WTC11 (cell line): ENCODE data around the gene MSH2. TPM values are rescaled to one million over a fixed set of nuclear protein-coding genes. Genes with fewer than 3 reads are reported as not detected.

ENCODE experiments used
- ATAC-seq: fragments of 200-7000 bp; cut with Tn5 transposase; 2 replicates; pipeline ENCODE4 v1.10.0; 2021; ENCODE audit warnings: mild to moderate bottlenecking, moderate library complexity
- CTCF ChIA-PET: fragments of 300-600 bp; sonication (Branson Sonifier 250); formaldehyde crosslinking; loops from one replicate; lab custom pipeline; 2021; ENCODE audit warnings: antibody characterized with exemption; lab: Charles Lee
- POLR2A ChIA-PET: fragments of 350-600 bp; sonication (Branson Sonifier 250); formaldehyde crosslinking; loops from one replicate; lab custom pipeline; 2021; ENCODE audit warnings: antibody characterized with exemption; lab: Charles Lee
- DNase-seq: peaks from one replicate; pipeline ENCODE4 v3.0.0; 2021; ENCODE audit warnings: low spot score
- H3K27ac Mint-ChIP-seq: 2 replicates; pipeline ENCODE4 v1.8.0; 2021; ENCODE audit warnings: mixed read lengths
- H3K27me3 Mint-ChIP-seq: 2 replicates; pipeline ENCODE4 v1.8.0; 2021; ENCODE audit warnings: low read depth, mild to moderate bottlenecking, moderate library complexity, mixed read lengths
- H3K36me3 Mint-ChIP-seq: 2 replicates; pipeline ENCODE4 v1.8.0; 2021; ENCODE audit warnings: mixed read lengths
- H3K4me1 Mint-ChIP-seq: 2 replicates; pipeline ENCODE4 v1.8.0; 2022; ENCODE audit warnings: mixed read lengths
- H3K4me3 Mint-ChIP-seq: 2 replicates; pipeline ENCODE4 v1.8.0; 2021; ENCODE audit warnings: mild to moderate bottlenecking, moderate library complexity, mixed read lengths
- H3K9me3 Mint-ChIP-seq: 2 replicates; pipeline ENCODE4 v1.8.0; 2021; ENCODE audit warnings: mixed read lengths
- E2F1 ChIP-seq: sonication (generic); formaldehyde crosslinking; IDR thresholded peaks from 2 replicates; pipeline ENCODE4 v1.8.0; 2022; ENCODE audit warnings: mild to moderate bottlenecking, missing genetic modification reagents
- ERG ChIP-seq: fragments of 250-450 bp; sonication (Bioruptor Pico); IDR thresholded peaks from 2 replicates; pipeline ENCODE4 v1.8.0; 2021; ENCODE audit warnings: mild to moderate bottlenecking
- GRHL2 ChIP-seq: fragments of 250-450 bp; sonication (Bioruptor Pico); IDR thresholded peaks from 2 replicates; pipeline ENCODE4 v1.8.0; 2022; ENCODE audit warnings: mild to moderate bottlenecking, moderate library complexity; ENCODE audit not compliant: insufficient replicate concordance, severe bottlenecking
- IRF1 ChIP-seq: sonication (generic); formaldehyde crosslinking; IDR thresholded peaks from 2 replicates; pipeline ENCODE4 v1.8.0; 2023; ENCODE audit warnings: missing genetic modification reagents
- JUN ChIP-seq: sonication (generic); formaldehyde crosslinking; IDR thresholded peaks from 2 replicates; pipeline ENCODE4 v1.8.0; 2023; ENCODE audit warnings: mild to moderate bottlenecking, missing genetic modification reagents
- KAT7 ChIP-seq: sonication (generic); formaldehyde crosslinking; IDR thresholded peaks from 2 replicates; pipeline ENCODE4 v1.8.1; 2023; ENCODE audit warnings: missing genetic modification reagents, mild to moderate bottlenecking, borderline replicate concordance
- NR2C2 ChIP-seq: sonication (generic); formaldehyde crosslinking; IDR thresholded peaks from 2 replicates; pipeline ENCODE4 v1.8.0; 2022; ENCODE audit warnings: mild to moderate bottlenecking, missing genetic modification reagents
- OVOL2 ChIP-seq: fragments of 250-450 bp; sonication (Bioruptor Pico); IDR thresholded peaks from 2 replicates; pipeline ENCODE4 v1.9.0; 2021; ENCODE audit warnings: mild to moderate bottlenecking, borderline replicate concordance
- RELA ChIP-seq: sonication (generic); formaldehyde crosslinking; IDR thresholded peaks from 2 replicates; pipeline ENCODE4 v1.8.1; 2022; ENCODE audit warnings: missing genetic modification reagents, mild to moderate bottlenecking, borderline replicate concordance
- SMAD3 ChIP-seq: sonication (generic); formaldehyde crosslinking; IDR thresholded peaks from 2 replicates; pipeline ENCODE4 v1.8.0; 2022; ENCODE audit warnings: missing genetic modification reagents, mild to moderate bottlenecking, borderline replicate concordance
- SMAD4 ChIP-seq: sonication (generic); formaldehyde crosslinking; IDR thresholded peaks from 2 replicates; pipeline ENCODE4 v1.8.0; 2022; ENCODE audit warnings: mild to moderate bottlenecking, missing genetic modification reagents
- STAT6 ChIP-seq: sonication (generic); formaldehyde crosslinking; conservative IDR thresholded peaks from 2 replicates; pipeline ENCODE4 v1.8.1; 2023; ENCODE audit warnings: mild to moderate bottlenecking, low read depth, missing genetic modification reagents, moderate library complexity
- ZNF138 ChIP-seq: sonication (generic); formaldehyde crosslinking; conservative IDR thresholded peaks from 2 replicates; pipeline ENCODE4 v1.8.1; 2022; ENCODE audit warnings: mild to moderate bottlenecking, moderate library complexity, missing genetic modification reagents
- ZNF281 ChIP-seq: sonication (generic); formaldehyde crosslinking; IDR thresholded peaks from 2 replicates; pipeline ENCODE4 v1.8.0; 2023; ENCODE audit warnings: mild to moderate bottlenecking, missing genetic modification reagents
- ZNF425 ChIP-seq: fragments of 250-450 bp; sonication (Bioruptor Pico); conservative IDR thresholded peaks from 2 replicates; pipeline ENCODE4 v1.9.0; 2021; ENCODE audit warnings: mild to moderate bottlenecking
- total RNA-seq: library from RNA; stranded (reverse); gene quantifications from 3 replicates; pipeline ENCODE4 v1.2.3, GENCODE V29; 2021
- TF ChIP-seq, protein P1 (sequence below): sonication (generic); formaldehyde crosslinking; IDR thresholded peaks from 2 replicates; pipeline ENCODE4 v1.8.1; 2022; ENCODE audit warnings: low read depth, missing genetic modification reagents, borderline replicate concordance
- TF ChIP-seq, protein P2 (sequence below): sonication (generic); formaldehyde crosslinking; IDR thresholded peaks from 2 replicates; pipeline ENCODE4 v1.8.1; 2023; ENCODE audit warnings: mild to moderate bottlenecking, missing genetic modification reagents

The MSH2 gene
- total RNA-seq, 1 experiment from 2014 or later = 244 TPM

DNA sequence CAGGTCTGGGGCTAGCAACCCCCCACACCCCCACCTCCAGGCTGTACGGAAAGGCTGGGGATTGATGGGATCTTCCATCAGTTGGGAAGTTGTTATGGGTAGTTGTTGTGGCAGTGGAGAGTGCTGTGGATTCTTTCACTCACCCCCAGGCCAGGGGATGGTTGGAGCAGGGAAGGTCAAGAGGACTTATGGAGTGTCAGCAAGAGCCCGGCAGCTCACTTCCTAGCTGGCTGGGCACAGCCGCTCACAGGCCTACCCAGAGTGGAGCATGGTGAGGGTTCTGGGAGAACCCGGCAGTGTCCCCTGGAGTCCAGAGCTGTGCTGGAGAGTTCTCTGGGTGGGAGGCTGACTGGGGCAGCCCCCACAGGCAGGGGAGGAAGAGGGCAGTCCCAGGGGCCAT, 122.2 kb downstream of the MSH2 start:
- H3K27ac Mint-ChIP-seq = peak overlapping the region; percentile 75; the same call in 1 of the 2 replicates
- CTCF ChIA-PET = no interaction called here
- ATAC-seq = no peak
- no peak for TF ChIP-seq ZNF281 (CRISPR knock-in tag)
- TF ChIP-seq, protein P1, sequence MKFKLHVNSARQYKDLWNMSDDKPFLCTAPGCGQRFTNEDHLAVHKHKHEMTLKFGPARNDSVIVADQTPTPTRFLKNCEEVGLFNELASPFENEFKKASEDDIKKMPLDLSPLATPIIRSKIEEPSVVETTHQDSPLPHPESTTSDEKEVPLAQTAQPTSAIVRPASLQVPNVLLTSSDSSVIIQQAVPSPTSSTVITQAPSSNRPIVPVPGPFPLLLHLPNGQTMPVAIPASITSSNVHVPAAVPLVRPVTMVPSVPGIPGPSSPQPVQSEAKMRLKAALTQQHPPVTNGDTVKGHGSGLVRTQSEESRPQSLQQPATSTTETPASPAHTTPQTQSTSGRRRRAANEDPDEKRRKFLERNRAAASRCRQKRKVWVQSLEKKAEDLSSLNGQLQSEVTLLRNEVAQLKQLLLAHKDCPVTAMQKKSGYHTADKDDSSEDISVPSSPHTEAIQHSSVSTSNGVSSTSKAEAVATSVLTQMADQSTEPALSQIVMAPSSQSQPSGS (CRISPR knock-in tag) = no peak
- TF ChIP-seq ERG (CRISPR knock-in tag) = no peak
- TF ChIP-seq, all 79 proteins: peak for 0
- no peaks in the 10 kb centered on the region for H3K36me3 Mint-ChIP-seq
- H3K4me1 Mint-ChIP-seq = peaks cover 12% of the 10 kb centered on the region
- DNase-seq = no peak
- peaks cover 3% of the 10 kb centered on the region; the same call in 1 of the 2 replicates for H3K27me3 Mint-ChIP-seq
- POLR2A ChIA-PET = no interaction called here
- H3K4me3 Mint-ChIP-seq = no peak overlapping the region
- H3K9me3 Mint-ChIP-seq = no peaks in the 10 kb centered on the region

DNA sequence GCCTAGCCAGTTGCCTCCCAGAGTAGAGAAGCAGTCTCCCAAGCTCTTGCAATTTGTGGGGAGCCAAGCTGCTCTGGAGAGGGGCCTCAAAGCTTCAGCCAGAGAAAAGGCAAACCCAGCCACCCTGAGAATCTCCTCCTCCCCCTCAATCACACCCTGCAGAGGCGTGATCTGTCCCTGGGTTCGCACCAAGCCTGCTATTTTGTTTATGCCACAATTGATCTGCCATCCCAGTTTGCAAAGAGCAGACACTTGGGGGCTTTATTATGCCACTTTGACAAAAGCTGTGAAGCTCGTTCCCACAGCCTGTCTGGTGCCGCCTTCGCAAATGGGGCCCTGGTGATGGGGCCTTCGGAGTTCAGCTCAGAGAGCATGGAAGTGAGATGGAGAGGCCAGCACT, 125.5 kb downstream of the MSH2 start:
- DNase-seq (no peak), ATAC-seq (no peak; the same call in 1 of the 2 replicates)
- Mint-ChIP-seq H3K36me3 (no peaks in the 10 kb centered on the region; the same call in 1 of the 2 replicates), H3K27ac (no peak overlapping the region), H3K9me3 (no peaks in the 10 kb centered on the region), H3K4me3 (no peak overlapping the region), H3K27me3 (no peaks in the 10 kb centered on the region), H3K4me1 (peaks cover 9% of the 10 kb centered on the region)
- ChIA-PET POLR2A (no interaction called here), CTCF (interaction anchor here (0.5 to 0.9 kb wide), 3 partner anchors 8 to 126 kb away, joined by 3 read pairs; no protein-coding TSS in a partner anchor)
- TF ChIP-seq IRF1 (CRISPR knock-in tag) (no peak), JUN (CRISPR knock-in tag) (no peak)

- Mint-ChIP-seq H3K36me3 (no peaks in the 10 kb centered on the region; the same call in 1 of the 2 replicates), H3K27ac (no peak overlapping the region), H3K9me3 (no peaks in the 10 kb centered on the region), H3K4me3 (no peak overlapping the region), H3K27me3 (no peaks in the 10 kb centered on the region), H3K4me1 (peaks cover 13% of the 10 kb centered on the region)
- ATAC-seq (no peak), DNase-seq (no peak)
- POLR2A ChIA-PET = no interaction called here
- CTCF ChIA-PET = interaction anchor here (0.6 to 0.9 kb wide), 2 partner anchors 16 to 125 kb away, joined by 3 read pairs; no protein-coding TSS in a partner anchor
- TF ChIP-seq RELA (CRISPR knock-in tag) = no peak
- TF ChIP-seq KAT7 (CRISPR knock-in tag) = no peak
- TF ChIP-seq ZNF138 (CRISPR knock-in tag) = no peak
- no peak for TF ChIP-seq STAT6 (CRISPR knock-in tag)
- TF ChIP-seq NR2C2 = no peak
- TF ChIP-seq, protein P2, sequence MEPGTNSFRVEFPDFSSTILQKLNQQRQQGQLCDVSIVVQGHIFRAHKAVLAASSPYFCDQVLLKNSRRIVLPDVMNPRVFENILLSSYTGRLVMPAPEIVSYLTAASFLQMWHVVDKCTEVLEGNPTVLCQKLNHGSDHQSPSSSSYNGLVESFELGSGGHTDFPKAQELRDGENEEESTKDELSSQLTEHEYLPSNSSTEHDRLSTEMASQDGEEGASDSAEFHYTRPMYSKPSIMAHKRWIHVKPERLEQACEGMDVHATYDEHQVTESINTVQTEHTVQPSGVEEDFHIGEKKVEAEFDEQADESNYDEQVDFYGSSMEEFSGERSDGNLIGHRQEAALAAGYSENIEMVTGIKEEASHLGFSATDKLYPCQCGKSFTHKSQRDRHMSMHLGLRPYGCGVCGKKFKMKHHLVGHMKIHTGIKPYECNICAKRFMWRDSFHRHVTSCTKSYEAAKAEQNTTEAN (CRISPR knock-in tag) = no peak
- TF ChIP-seq ZNF425 (CRISPR knock-in tag) = no peak
- no peak for TF ChIP-seq GRHL2 (CRISPR knock-in tag)
- no peak for TF ChIP-seq OVOL2 (CRISPR knock-in tag)
- no peak for TF ChIP-seq E2F1 (CRISPR knock-in tag)
- no peak for TF ChIP-seq SMAD3
- TF ChIP-seq SMAD4 (CRISPR knock-in tag) = no peak
Measured at GRCh38 chr2:47528874-47529273, 125.9 kb downstream of the MSH2 start.
